Ramos (cell line): ENCODE measurements around the gene PASD1.

Experiments
- in situ Hi-C: fragments of 300-500 bp; cut with MboI; formaldehyde crosslinking; loops from one replicate; pipeline ENCODE4 v1.14.3; 2022; ENCODE audit warnings: low sequenced_read_pairs; ENCODE audit not compliant: unreplicated experiment

PASD1 gene

DNA sequence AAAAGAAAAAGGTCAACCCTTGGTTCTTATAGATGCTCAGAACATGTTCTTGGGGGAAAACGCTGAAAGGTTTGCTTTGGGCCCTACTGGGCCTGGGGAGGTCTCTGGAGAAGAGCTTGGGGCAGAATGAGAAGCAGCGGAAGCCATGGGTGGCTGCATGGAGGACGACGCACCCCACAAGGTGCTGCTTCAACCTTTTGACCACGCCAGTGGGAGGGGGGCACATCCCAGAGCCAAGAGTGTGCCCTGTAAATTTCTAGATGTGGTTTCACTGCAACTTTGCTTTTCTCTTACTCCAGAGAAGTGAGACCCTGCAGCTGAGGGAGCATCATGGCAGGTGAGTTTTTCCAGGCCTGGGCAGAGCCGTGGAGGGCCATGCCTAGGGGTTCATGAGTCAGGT, 135.0 kb downstream of the PASD1 start:
- in situ Hi-C loops, result loop anchor here (25.0 kb wide), 1 partner anchor 911 kb away; no protein-coding TSS in a partner anchor

DNA sequence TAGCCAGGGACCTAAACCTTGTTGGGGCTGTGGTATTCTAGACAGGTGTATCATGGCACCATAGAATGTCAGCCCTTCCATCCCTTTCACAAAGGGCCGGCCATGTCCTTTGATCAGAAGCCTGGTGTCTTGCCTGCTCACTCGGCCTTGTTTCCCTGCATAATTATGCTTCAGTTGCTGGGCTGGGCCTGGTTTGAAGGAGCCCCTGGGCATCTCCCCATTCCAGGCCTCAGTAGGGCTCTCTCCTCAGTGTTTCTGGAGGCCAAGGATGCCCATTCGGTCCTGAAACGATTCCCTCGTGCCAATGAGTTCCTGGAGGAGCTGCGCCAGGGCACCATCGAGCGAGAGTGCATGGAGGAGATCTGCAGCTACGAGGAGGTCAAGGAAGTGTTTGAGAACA, 136.3 kb downstream of the PASD1 start:
- in situ Hi-C loops, result loop anchor here (25.0 kb wide), 1 partner anchor 912 kb away; no protein-coding TSS in a partner anchor

DNA sequence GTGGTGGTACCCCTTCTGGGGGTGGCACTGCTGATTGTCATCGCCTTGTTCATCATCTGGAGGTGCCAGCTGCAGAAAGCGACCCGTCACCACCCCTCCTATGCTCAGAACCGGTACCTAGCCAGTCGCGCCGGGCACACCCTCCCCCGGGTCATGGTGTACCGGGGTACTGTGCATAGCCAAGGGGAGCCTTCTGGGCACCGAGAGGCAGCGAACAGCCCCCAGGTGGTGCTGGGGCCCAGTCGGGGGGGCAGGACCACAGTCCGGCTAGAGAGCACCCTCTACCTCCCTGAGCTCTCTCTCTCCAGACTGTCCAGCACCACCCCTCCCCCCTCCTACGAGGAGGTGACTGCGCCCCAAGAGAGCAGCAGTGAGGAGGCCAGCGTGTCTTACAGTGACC, 137.1 kb downstream of the PASD1 start:
- in situ Hi-C loops, result no loop called here

DNA sequence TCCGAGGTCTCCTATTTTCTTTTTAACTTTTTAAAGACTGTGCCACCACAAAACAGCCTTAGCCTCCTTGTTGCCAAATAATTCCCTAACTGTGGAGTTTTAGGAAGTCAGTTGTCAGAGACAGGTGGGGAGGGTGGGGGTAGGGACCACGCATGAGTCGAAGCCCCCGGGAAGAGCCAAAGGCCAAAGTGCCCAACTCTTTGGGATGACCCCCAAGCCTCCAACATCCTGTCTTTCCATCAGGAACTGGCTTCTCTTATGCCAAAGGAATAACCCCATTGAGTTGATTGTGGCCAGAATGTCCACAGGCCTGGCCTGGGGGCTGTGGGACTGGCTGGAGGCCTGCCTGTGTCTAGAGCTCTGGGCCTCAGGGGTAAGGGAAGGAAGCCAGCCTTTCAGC, 137.6 kb downstream of the PASD1 start:
- in situ Hi-C loops, result no loop called here

DNA sequence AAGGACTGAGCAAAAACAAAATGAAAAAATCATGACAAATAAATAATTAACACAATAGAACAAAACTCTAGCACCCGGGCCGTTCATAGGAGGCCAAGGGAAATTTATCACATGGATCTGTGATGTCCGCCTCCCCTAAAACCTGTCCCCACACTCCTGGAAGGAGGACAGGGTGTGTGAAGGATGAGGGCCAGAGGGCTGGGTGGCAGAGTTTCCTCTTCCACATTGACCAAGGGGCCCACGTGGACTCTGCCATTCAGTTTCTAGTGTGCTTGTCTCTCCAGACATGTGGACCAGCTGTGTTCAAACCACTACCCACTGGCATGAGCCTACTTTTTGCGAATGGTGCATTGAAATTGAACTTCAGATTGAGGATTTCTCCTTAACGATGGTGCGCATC, 138.1 kb downstream of the PASD1 start:
- in situ Hi-C loops, result no loop called here

DNA sequence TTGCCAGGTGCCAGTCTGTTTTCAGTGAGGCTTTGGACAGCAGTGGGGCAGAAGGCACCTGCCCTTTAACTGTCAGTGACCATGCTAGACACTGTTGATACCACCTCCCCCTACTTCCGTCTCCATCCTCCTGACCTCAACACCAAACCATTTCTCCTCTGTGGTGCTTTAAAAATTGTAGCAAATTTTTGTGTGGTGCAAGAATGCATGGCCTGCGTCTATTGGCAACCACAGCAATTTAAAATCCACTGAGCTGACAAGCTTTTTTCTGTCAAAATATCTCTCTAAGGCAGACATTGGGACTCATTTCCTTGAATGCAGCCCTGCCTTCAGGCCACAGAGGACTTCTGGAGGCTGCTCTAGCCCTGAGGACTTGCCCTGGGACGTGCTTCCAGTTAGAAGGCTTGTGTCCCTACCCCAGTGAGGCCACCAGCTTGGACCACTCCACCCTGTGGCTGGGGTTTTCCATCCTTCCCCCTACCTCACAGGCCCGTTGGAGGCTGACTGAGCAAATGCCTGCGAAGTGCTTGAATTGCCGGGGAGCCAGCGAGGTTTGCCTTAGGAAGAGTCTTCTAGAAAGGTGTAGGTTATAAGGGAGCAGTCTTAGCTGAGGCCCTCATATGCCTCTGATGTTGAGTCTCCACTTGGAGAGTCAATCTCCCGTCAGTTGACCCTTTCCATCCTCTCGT, 138.7 kb downstream of the PASD1 start:
- in situ Hi-C loops, result no loop called here

DNA sequence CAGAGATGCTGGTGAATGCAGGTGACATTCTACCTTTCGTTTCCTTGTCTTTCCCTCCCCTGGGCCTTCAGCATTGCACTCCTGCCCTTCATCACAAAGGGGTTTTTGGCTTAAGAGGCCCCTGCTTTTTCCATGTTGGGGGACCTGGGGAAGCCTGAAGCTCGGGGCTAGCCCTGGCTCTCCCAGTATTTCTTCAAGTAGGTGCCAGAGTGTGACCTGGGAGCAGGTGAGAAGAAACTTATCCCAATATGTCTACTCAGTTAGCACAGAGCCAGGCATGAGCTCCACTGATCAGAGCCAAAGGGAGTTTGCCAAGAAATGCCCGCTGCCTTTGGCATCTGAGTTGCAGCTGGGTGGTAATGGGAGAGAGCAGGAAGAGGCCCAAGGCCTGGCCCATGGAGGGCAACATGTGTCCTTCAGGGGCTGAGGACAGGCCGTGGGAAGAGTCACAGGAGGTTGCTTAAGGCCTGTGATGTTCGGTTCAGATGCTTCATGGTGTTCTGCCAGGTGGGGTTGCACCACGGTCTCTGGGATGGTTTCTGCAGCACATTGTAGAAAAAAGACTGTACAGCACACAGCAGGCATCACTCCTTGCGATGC, 139.4 kb downstream of the PASD1 start:
- in situ Hi-C loops, result no loop called here

DNA sequence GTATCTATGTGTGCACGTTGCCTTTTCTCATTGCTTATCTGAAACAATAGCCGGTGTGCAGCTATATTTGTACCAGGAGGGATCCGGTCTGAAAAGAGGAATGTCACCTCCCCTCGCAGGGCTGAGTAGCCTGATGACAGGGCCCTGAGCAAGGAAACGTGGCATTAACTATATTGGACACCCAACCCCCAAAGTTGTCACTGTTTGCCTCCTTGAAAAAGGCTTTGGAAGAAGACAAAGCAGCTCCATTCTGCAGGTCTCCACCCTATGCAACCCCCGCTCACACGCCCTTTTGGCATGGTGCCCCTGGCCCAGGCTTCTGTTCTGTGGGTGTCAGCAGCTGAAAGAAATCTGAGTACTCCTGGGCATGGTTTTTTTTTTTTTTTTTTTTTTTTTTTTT, 140.0 kb downstream of the PASD1 start:
- in situ Hi-C loops, result no loop called here

DNA sequence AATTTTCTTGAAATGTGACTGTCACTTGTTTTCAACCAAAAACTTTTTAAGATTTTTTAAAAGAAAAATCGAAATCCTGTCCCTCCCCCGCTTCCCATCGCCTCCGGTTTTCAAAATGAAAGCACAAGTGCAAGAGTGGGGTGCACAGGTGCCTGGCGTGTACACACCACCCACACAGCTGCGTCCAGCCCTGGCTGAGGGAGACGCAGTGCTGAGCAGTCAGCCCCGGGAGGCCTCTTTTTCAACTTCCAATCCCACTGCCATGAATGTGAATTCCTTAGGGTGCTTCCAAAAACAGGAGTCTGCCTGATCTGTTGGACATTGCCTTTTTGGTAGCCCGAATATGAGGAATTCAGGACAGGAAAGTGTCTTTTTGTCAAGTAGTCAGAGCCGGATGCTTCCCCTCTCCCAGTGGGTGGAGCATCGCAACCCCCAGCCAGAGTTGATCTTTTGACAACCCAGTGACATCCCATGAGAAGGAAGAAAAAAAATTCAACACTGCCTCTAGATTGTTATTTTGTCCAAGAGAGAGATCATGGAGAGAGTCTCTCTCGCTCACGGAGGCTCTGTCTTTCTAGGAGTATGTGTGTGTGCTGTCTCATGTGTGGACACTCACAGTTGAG, 140.7 kb downstream of the PASD1 start:
- in situ Hi-C loops, result no loop called here

DNA sequence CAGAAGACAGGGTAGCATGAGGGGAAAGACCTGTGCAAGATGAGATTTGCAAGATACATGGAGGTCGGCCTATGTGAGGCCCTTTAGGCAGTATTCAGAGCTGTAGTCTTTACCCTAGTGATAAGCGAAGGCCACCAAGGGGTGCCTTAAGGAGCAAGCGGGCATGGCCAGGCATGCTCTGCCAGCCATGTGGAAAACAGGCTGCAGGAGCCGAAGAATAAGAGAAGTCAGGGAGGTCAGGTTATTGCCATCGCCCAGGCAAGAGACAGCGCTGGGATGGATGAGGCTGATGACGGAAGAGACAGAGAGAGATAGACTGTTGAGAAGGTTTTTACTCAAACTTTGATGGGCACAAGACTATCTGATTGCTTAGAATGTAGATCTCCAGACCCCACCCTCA, 145.3 kb downstream of the PASD1 start:
- in situ Hi-C loops, result no loop called here

DNA sequence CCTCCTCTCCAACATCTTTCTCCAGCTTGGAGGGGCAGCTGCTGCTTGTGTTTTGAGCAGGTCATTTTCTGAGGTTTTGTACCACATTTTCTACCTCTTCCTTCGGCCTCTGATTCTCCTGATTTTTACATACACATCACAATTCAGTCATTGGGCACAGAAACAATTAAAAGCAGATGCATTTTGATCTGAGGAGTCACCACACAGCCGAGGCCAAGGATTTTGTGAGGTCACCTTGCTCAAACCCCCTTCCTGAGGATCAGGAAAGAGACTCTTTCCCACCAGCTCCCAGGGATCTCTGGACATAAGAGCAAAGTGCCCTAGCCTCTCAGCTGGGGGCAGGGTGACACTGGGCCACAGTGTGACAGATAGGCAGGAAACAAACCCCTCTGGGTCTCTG, 147.0 kb downstream of the PASD1 start:
- in situ Hi-C loops, result no loop called here

DNA sequence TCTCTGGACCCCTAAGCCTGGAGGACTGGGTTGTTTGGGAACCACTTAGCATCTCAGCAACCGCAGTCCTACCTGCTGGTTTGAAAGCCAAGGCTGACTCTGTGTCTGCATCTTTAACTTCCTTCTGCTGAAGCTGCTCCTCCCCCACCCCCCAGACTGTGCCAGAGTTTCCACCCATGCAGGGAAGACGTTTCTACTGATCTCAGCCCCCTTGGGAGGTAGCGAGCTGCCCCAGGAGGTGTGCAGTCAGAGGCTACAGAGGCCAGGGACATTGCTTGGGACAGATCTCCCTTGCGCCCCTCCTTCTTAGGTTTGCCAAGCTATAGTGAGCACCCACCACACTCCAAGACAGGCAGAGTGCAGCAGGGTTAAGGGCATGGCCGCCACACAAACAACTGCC, 147.7 kb downstream of the PASD1 start:
- in situ Hi-C loops, result no loop called here

DNA sequence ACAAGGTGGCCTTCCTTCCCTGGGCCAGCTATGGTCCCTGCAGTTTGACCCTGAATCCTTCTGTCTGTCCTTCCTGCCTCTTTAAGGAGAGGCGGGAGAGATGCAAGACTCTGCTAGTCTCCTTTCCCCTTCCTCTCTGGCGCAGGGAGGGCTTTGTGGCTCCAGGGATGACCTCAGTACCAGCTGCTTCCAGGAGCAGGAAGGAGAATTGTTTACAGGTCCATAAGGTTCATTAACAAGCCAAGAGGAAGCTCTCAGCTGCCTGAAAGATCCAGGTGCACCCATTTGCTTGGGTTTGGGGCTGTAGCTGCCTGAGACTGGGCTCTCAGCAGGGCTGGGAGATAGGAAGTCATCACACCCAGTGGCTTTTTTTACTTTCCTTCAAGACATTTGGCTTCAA, 148.3 kb downstream of the PASD1 start:
- in situ Hi-C loops, result no loop called here

DNA sequence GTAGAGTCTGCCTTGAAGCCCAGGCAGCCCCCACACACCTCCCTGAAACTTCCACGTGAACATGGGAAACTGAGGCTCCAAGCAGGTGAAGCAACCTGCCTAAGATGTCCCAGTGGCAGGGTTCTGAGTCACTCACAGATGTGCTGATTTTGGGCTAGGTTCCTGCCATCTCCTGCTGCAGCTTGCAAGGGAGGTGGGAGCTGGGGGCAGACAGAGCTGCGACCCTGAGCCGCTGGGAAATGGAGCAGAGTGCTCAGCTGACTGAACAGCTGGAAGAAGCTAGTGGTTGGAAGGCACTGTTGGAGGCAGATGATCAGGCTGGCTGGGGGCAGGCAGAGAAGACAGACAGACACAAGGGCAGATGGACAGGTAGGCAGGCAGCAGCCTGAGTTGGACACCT, 148.8 kb downstream of the PASD1 start:
- in situ Hi-C loops, result no loop called here

DNA sequence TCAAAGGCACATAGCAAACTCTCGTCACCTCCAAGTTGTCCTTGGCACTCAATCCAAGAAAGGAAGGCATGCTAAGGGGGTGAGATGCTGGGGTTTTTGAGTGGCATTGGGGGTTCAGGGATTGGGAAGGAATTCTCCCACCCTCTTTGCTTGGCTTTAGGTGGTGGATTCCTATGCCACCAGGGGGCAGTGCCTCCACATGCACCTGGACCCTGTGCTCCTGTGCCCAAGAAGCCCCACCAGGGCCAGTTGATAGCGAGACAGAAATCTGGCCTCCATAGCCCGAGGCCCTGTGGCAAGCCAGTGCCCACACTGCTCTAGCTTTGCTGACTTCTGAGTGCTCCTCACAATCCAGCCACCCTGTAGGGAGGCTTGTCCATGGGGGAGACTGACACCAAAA, 150.4 kb downstream of the PASD1 start:
- in situ Hi-C loops, result no loop called here

DNA sequence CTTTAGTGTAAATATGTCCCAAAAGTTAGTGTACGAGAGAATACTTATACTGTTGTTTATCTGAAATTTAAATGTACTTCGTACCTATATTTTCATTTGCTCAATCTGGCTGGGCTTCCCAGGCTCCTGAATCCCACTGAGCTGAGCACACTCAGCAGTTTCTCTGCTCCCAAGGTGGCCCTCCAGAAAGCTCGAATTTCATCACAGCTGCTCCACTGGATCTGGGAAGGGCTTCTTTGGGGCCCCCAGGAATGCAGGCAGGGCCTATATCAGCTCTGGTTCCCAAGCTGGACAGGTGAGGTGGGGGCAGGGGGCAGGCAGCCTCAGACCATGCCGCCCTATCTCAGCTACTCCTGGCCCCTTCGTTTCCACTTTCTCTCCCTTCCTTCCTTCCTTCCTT, 150.9 kb downstream of the PASD1 start:
- in situ Hi-C loops, result no loop called here

DNA sequence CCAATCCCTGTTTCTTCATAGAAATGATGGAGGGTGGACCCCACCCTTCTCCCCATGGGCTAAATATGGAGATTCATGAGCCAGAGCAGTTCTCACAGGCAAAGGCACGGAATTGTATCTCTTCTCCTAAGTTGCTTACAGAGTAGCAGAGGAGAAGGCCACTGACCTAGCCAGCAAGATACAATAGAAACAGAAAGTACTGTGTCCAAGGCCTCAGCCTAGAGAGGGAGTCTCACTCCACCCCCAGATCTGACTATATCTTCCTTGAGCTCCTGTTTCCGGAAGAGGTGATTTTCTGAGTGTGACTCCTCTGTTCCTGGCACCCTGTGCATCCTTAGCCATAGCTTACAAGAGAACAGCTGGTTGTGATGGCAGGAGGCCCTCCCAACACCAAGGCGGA, 152.3 kb downstream of the PASD1 start, which contains the start of gene FATE1:
Gene FATE1 (plus strand): TSS at position 284 of the 400 bp plus-strand sequence. CDS start 85 bp downstream, at position 369.
- in situ Hi-C loops, result no loop called here

DNA sequence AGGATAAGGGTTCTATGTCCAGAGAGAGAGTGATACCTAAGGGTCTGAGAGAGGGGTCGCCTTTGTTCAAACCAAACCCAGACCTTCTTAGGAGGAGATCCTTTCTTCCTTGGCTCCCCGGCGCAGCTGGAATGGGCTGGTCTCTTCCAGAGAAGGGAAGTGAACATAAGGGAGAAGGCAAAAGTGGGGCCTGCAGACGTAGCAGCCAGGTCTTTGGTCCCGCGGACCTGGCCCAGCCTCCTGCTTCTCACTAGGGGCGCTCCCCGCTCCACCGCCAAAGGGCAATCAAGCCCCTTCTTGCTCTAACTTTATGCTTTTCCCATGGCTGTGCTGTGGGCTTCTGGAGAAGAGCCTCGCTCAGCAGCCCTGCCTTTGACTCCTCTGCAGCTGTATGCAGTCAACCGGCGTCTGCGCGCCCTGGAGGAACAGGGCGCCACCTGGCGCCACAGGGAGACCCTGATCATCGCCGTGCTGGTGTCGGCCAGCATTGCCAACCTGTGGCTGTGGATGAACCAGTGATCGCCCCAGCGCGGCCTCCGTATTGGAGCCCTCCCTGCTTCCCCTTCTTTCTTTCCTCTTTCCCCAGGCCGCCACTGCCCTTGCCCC, 158.9 kb downstream of the PASD1 start:
- in situ Hi-C loops, result no loop called here

DNA sequence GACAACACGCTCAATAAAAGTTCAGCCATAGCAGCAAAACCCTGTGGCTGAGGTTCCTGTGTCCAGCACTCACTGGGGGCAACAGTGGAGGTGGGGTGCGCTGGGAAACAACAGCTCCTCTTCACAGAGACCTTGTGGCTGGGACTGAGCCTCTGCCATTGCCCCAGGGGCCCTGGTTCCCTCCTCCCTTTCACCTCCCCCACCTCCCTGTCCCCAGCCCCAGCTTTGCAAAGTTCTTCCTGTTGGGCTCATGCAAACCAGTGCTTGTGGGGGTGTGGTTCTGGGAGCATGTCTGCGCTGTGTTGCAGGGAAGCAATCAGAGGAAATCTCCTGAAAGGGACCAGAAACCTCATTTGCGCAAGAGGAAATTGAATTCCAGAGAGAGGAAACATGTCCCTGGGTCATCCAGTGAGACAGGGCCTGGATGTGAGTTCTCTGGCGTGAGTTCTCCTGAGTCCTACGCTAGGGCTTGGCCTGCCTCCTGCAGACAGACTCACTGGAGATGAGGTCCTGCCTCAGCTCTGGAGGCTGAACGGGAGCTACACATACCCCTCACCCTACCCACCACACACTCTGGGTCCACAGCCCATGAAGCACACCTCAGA, 159.8 kb downstream of the PASD1 start:
- in situ Hi-C loops, result no loop called here

DNA sequence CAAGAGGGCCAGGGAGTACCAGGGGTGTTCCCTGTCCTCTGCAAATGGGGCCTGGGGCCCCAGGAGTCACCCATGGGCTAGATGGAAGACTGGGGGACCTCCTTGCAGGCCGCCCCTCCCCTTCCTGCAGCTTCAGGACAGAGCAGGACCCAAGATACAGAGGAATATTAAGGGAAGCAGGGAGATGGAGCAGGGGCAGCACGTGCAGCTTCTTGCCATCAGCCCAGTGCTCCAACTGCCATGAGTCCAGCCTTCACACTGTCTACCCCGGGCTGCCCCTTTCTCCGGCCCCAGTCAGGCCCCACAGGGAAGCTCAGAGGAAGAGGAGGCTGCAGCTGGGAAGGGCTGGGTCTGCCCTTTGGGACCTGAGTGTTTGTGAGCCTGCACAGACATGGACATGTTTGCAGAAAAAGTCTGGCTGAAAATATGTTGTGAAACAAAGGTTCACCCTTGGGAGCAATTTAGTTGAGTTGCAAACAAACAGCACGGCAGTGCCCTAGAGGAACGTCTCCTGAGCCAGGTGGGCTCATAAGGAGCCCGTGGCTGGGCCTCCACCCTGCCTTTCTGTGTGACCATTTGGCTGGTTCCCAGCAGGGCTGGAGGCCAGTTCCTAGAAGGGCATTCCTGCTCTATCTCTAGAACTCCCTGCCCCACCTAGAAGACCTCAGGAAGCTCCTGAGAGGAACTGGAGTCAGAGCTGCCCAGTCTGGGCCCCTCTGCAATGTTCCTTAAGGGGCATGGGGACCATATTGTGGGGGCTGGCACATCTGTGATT, 161.3 kb downstream of the PASD1 start:
- in situ Hi-C loops, result no loop called here
